ENCODE results near the gene MT4.
"Not testable (repeated sequence)": the region's sequence is repeated elsewhere in the genome, so short reads cannot be mapped to it uniquely, and the experiment has no call there.

The MT4 gene

DNA sequence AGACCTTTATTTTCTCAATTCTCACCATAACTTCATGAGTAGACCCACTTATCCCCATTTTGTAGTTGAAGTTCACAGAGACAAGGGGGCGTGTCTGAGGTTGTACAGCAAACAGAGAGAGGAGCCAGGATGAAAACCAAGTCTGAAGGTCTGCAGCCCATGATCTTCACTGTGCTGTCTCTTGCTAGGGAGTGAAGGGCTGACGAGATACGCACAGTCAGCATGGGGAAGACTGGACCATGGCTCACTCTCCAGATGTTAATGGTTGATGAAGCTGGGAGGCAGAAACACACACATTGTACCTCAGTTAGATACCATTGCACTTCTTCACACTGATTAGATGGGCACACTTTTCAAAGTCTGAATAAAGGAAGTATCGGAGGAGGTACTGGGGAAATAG, 5.8 kb upstream of the MT4 start:
- no peak for DNase-seq (ENCODE audit: low spot score)

DNA sequence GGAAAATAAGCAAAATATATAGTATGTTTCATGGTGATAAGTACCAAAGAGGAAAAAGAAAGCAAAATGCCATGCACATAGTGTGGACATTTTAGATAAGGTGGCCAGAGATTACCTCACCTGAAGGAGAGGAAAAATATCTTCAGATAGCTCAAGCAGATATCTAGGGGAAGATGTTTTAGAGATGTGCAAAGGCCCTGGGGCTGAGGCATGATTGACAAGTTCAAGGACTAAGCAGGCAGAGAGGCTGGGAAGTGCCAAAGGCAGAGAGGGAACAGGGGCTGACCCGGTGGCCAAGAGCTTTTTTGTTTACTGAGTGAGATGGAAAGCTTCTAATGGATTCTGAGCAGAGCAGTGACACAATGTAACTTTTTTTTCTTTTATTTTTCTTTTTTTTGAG, 4.4 kb upstream of the MT4 start:
- DNase-seq (ENCODE audit: low spot score): no peak

DNA sequence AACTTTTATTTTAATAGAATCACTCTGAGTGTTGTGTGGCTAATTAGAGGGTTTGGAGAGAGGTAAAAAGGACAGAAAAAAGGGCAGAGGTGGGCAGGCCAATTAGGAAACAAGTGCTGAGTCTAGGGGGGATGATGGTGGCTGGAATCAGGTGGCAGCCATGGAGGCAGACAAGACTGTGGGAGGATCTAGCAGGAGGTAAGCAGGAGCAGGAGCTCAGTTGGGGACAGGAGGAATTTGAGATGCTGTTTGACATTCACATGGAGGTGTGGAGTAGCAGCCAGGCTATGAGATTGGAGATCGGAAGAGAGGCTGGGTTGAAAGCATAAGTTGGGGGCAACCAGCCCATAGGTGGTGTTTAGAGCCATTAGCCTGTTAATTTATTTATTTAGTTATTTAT, 3.7 kb upstream of the MT4 start:
- no peak for DNase-seq (ENCODE audit: low spot score)

DNA sequence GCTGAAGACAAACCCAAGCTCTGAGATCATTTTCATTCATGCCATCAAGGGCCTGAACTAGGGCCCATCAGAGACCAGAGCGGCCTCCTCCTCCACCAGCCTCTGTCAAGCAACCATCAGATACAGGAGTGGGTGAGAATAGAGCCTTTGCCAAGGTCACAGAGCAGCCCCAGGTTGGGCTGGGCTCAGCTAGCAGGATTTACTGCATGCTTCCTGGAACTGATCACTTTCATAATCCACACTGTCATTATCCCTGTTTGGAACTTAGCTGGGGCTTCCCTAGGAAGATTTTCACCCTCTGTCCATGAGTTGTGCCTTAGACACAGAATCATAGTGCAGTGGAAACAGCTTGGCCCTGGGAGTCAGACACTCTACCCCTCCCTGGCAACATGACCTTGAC, 5.1 kb downstream of the MT4 start:
- DNase-seq (ENCODE audit: low spot score): no peak

DNA sequence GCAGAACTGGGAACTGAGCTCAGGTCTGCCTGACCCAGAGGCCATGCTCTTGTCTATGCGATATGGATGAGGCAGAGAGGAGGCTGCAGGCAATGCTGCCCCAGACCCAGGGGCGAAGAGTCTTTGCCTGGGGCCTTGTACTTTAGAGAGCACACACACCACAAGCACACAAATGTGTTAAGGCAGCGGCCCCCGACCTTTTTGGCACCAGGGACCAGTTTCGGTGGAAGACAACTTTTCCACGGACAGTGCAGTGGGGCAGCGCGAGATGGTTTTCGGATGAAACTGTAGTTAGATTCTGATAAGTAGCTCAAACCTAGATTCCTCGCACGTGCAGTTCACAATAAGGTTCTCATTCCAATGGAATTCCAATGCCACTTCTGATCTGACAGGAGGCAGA, 6.7 kb downstream of the MT4 start:
- no peak for DNase-seq (ENCODE audit: low spot score)

DNA sequence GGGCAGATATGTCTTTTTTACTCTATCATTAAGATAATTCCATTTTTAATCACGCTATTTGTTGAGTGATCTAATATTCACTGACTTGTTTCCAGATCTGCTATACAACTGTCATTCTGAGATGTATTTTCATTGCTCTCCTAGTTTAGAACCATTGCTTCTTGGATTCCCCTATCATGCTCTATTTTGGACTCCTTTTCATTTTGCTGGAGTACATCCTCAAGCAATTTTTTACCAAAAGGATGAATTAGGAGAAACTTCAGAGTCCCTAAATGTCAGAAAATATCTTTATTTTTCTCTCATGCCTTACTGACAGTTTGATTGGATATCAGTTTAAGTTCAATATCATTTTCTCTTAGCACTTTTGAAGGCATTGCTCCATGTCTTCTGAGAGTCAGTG, 9.8 kb downstream of the MT4 start:
- DNase-seq (ENCODE audit: low spot score): no peak

DNA sequence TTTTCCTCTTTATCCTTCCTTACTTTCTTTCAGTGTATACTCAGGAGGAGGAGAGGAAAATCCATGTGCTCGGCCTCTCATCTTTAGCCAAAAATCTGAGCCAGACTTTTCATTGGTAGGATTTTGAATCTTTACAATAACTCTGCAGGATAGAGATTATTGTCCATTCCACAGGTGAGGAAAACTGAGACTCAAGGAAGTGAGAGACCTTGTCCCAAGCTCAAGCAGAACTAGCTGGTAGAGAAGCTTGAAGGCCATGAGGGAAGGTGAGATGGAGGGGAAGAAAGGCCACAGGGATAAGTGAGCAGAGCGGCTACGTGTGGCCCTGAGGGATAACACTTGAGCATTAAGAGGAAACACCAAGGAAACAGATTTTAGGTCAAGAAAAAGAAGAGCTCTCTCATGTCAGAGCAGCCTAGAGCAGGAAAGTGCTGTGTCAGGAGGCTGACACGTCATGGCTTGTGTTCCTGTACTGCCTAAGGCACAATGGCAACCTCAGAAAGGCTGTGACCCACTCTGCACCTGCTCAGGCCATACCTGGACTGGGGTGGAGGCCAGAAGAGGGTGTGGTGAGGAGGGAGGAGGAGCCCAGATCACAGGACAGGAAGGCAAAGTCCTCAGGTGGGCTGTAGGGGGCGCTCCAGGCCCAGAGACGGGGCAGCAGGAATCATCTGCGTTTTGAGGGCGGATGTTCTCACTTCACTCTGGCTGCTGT, 11.9 kb downstream of the MT4 start:
- peak; percentile 82 for DNase-seq (ENCODE audit: low spot score)

DNA sequence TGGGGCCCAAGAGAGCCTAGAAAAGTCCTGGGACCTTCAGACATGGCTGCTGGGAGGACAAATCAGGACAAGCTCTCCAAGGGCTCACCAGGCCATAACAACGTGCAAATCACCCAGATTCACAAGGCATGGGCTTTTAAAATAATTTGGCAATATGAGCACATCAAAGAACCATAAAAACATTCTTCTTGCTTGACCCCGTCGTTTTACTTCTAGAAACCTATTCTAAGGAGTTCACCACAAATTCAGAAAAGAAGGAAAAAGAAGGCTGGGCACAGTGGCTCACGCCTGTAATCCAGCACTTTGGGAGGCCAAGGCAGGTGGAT, 12.4 kb downstream of the MT4 start:
- DNase-seq (ENCODE audit: low spot score): no peak

DNA sequence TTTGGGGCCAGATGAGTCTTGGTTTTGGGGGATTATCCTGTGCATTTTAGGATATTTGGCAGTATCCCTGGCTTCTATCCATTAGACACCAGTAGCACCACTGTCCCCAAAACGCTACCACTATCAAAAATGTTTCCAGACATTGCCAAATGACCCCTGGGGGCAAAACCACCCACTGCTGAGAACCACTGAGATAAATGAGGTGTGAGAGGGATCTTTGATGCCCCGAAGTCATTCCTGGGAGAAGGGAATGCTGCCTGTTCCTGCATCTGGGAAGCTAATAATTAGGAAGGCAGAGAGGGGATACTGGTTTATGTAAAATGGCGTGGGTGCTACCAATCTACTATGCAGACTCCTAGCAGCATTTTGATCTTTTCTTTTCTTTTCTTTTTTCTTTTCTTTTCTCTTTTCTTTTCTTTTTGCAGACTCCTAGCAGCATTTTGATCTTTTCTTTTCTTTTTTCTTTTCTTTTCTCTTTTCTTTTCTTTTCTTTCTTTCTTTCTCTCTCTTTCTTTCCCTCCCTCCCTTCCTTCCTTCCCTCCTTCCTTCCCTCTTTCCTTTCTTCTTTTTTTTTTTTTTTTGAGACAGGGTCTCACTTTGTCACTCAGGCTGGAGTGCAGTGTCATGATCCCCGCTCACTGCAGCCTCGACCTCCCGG, 15.6 kb downstream of the MT4 start:
- no peak for DNase-seq (ENCODE audit: low spot score)

DNA sequence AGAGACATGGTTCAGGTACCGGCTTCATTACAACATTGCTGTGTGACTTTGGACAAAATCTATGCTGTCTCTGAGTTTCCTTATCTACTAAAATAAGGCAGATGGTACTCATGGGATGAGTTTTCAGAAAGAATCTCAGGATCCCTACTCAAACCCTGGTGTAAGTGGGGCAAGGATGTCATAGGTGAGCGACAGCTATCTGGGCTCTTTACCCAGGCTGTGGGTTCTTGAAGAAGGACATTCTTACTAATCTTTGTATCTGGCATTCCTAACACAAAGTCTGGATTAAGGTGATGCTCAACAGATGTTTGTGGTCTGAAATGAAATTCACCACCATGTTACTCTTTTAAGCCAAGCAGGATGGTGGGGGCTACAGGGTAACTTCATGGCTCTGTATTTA, 18.0 kb downstream of the MT4 start:
- DNase-seq (ENCODE audit: low spot score): not testable (repeated sequence)

DNA sequence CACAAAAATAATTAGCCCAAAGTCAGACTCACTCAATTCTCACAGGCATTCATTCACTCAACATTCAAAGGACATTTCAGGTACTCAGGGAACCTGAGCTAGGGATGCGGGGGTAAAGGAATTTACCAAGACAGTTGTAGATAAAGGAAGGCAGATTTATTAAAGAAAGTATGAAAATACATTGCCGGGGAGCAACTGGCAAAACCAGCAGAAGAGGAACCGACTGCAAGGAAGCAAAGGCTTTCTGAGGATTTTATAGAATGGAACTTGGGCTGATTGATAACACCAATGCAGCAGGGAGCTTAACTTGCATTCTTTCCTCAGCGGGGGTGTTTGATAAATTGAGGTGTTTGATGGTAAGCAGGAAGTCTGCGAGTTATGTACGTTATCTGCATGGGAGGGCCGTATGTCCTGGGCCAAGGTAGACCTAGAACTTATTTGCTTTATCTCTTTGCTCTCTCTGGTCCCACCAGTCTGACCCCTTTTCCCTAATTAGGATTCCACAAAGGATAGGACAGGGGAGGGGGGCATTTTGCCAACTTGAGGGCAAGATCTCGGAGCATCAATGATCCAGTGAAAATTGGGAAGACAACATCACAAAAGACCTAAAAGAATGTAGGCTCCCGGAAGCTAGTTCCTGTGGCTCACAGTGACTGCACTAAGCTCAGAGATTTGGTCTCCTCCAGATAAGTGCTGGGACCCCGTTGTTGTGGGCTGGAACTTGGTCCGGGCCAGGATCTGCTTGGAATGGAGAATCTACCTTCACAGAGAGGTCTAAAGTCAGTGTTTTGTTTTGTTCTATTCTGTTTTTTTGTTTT, 18.7 kb downstream of the MT4 start:
- no peak for DNase-seq (ENCODE audit: low spot score)

DNA sequence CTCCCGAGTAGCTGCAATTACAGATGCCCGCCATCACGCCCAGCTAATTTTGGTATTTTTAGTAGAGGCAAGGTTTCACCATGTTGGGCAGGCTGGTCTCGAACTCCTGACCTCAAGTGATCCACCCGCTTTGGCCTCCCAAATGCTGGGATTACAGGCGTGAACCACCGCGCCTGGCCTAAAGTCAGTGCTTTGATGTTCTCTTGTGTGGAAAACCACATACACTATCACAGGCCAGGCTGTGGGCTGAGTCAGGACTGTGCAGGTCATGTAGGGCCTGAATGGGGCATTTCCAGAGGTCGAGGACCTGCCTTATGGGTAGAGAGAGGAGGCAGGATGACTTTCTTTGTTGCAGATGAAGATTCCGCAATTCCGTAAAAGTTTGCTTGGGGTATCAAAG, 19.4 kb downstream of the MT4 start:
- no peak for DNase-seq (ENCODE audit: low spot score)

DNA sequence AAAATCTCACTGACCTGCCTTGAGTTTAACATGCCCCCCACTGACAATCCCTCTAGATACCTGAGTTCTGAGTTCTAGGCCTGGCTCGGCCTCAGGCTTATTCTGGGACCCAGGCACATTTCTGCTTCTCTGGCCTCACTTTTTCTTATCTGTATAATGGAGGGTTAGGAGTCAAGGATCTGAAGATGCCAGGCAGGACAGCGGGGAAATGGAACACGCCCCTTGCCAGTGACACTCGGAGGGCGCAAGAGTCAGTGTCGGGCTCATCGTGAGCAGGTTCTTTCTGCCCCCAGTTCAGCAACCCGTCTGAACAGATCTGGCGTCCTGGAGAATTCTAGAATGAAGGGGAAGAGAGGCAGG, 23.9 kb downstream of the MT4 start:
- DNase-seq (ENCODE audit: low spot score): no peak

DNA sequence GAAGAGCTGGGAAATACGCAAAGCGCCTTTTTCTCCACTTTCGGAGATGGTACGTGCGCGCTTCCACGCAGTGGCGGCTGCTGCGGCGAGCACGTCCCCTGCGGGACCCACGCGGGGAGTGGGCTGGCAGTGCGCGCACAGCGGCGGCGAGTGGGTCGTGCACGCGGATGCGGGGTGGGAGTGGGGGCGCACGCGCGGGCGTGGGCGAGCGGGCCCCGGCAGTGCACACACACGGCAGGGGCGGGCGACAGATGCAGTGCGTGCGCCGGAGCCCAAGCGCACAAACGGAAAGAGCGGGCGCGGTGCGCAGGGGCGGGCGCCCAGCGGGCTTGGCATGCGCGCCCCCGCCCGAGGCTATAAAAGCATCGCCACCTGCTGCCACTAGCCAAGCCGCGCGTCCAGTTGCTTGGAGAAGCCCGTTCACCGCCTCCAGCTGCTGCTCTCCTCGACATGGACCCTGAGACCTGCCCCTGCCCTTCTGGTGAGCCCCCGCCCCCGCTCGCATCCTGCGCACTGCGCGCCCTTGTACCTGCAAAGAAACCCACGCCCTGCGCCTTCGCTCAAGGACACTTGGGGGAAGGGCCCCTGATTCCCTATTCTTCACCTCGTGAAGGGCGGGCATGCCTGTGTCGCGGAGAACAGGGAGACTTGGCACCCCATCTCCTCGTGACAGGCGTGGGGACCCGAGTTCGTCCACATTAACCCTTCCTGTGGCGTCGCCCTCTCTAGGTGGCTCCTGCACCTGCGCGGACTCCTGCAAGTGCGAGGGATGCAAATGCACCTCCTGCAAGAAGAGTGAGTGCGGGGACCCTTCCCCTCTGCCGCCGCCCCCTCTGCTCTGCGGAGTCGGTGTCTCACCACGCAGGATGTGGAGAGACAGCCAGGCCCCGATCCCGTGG, 24.5 kb downstream of the MT4 start, which contains the start of gene MT3:
Gene MT3 (plus strand): TSS at position 388 of the 899 bp plus-strand sequence. CDS start 63 bp downstream, at position 451.
- peak; percentile 48 for DNase-seq (ENCODE audit: low spot score)

DNA sequence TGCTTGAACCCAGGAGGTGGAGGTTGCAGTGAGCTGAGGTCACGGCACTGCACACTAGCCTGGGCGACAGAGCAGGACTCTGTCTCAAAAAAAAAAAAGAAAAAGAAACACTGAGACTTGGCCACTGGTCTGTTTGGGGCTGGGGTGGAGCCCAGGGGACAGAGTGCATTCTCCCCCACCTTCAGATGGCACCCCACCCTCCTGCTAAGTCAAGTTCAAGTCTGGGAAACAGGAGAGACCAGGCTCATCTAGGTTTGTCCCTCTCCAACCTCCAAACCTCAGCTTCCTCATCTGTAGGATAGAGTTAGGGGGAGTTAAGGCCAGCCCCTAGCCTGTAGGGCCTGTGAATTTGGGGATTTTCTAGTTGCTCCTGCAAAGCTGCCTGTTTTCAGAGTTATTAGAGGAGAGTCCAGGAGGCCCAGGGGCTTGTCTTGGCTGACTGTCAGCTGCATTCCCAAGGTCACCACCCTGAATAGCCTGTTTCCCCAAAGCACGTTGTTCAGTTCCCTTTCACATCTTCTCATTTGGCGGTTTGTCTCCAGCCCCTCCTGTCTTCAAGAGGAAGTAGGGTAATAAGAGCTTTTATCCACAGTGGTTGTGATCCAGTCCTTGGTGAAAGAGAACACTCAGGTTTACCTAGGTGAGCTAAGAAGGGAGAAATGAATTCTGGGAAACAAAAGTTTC, 26.6 kb downstream of the MT4 start:
- no peak for DNase-seq (ENCODE audit: low spot score)

DNA sequence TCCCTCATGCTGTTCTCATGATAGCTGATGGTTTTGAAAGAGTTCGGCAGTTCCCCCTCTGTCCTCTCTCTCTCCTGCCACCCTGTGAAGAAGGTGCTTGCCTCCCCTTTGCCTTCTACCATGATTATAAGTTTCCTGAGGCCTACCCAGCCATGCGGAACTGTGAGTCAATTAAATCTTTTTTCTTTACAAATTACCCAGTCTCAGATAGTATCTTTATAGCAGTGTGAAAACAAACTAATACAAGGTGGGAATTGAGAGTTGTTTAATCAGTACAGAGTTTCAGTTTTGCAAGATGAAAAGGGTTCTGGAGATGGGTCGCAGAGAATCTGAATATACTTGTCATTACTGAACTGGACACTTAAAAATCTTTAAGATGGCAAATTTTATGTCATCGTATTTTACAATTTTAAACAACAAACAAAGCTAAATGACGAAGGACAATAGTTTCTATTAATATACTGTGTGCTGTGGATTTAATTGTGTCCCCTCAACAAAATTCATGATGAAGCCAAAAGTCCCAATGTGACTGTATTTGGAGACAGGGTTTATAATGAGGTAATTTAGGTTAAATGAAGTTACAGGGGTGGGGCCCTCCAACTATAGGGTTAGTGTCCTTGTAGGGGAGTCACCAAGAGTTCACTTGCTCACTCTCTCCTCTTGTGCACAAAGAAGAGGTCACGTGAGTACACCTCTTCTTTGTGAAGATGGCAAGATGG, 28.9 kb downstream of the MT4 start:
- DNase-seq (ENCODE audit: low spot score): no peak

DNA sequence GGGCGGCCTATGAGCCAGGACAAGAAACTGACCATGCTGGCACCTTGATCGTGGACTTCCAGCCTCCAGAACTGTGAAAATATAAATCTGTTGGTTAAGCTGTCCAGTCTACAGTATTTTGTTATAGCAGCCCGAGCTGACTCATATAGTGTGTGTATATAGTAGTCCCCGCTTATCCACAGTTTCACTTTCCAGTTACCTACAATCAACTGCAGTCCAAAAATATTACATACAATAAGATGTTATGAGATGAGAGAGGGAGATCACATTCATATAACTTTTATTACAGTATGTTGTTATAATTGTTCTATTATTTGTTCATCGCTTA, 29.4 kb downstream of the MT4 start:
- DNase-seq (ENCODE audit: low spot score): no peak

DNA sequence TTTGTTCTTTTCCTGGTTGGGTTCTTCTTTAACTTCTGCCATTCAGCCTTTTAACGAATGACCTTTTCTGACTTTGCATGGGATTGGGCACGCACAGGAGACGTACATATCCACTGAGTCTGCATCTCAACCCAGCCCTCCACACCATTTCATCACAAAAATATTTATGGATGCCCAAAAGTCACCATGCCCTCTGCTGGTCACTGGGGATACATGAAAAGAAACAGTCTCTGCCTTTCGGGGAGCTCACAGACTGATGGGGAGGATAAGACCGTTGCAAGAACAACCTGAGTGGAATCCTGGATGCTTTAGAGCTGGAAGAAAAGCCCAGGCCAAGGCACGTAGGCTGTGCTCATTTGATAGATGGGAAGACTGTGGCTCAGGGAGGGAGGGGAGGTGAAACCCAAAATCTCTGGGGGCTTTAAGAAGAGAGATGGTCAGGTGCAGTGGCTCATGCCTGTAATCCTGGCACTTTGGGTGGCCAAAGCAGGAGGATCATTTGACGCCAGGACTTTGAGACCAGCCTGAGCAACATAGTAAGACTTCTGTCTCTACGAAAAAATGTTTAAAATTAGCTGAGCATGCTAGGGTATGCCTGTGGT, 35.6 kb downstream of the MT4 start:
- DNase-seq (ENCODE audit: low spot score): peak; percentile 78

DNA sequence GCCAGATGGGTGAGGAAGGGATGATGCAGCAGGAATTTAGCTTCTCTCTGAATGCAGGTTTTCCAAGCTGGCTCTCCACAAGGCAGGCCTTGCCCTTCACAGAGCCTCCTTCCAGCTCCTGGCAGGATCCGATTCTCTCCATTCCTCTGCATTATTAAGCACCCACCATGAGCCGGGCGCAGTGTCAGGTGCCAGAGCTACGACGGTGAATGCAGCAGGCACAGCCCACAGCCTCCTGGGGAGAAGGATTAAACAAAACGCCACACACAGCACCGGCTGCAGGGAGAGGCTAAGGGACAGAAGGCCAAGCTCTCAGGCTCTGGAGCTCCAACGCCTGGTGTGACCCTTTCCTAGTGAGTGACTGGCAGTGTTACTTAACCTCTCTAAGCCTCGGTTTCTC, 36.5 kb downstream of the MT4 start:
- no peak for DNase-seq (ENCODE audit: low spot score)

DNA sequence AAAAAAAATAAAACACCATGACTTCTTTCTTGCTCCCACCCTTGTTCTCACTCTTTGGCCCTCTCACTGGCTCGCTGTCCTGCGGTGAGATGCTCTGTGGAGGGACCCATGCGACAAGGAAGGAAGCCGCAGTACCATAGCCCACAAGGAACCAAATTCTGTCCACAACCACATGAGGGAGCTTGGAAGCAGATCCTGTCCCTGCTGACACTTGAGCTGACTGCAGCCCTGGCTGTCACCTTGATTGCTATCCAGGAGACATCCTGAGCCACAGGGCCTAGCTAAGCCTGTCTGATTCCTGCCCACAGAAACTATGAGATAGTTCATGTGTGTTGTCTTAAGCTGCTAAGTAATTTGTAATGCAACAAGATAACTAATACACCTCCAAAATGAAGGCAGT, 38.7 kb downstream of the MT4 start:
- no peak for DNase-seq (ENCODE audit: low spot score)

DNA sequence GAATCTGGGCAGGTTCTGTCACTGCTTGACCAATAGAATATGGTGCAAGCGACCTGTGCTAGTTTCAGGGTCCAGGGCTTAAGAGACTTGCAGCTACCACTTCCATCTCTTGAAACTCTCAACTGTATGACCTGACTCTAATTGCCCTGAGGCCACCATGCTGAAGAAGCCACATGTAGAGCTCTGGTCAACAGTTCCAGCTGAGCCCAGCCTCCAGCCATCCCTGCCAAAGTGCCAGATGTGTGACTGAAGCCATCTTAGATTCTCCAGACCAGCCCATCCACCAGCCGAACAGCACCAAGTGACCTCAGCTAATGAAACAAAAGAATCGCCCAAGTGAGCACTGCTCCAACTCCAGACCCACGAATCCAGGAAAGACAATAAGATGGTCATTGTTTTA, 40.1 kb downstream of the MT4 start:
- DNase-seq (ENCODE audit: low spot score): no peak

Measured in AG20443 (cell line).